Measurements from ENCODE around the gene KCND2.

The KCND2 gene

GRCh38 chr7:120274899-120275298, 1.9 kb downstream of the KCND2 start:
- H3K4me1 ChIP-seq (ENCODE audit: control extremely low read depth in 1 of 4, control insufficient read depth in 4 of 4, insufficient read depth in 4 of 4, low read length in 3 of 4) = peaks cover 0 to 17% (median 13%) of the 10 kb centered on the region in 4 experiments
- peaks cover 4 to 50% (median 21%) of the 10 kb centered on the region in 5 experiments for H3K27me3 ChIP-seq (replicated peaks in 2 of 5; ENCODE audit: control insufficient read depth in 4 of 5, insufficient read depth in 5 of 5, low read length in 4 of 5)
- H3K4me3 ChIP-seq (ENCODE audit: control insufficient read depth in 1 of 7, extremely low read depth in 1 of 7, insufficient read depth in 4 of 7, low read depth in 2 of 7, low read length in 6 of 7) = no peak overlapping the region
- DNase-seq = no peak
- ChIA-PET POLR2A (no interaction called here), CTCF (no interaction called here)
- peaks cover 0 to 2% (median 0%) of the 10 kb centered on the region in 5 experiments for H3K9me3 ChIP-seq (ENCODE audit: control extremely low read depth in 1 of 5, control insufficient read depth in 4 of 5, insufficient read depth in 2 of 5, low read depth in 1 of 5, low read length in 4 of 5)
- H3K36me3 ChIP-seq (ENCODE audit: control insufficient read depth in 4 of 4, insufficient read depth in 4 of 4, low read length in 3 of 4) = no peaks in the 10 kb centered on the region
- H3K27ac ChIP-seq (ENCODE audit: insufficient read depth in 1 of 2, low read depth in 1 of 2, low read length in 2 of 2, poor library complexity in 1 of 2, severe bottlenecking in 2 of 2) = no peak overlapping the region
- 96% methylated on average over 27 of the region's 27 CpGs for WGBS (ENCODE audit: insufficient coverage)

- POLR2A ChIA-PET = no interaction called here
These were observed 3.7 kb downstream of the KCND2 start for GRCh38 chr7:120276720-120277119.

DNA sequence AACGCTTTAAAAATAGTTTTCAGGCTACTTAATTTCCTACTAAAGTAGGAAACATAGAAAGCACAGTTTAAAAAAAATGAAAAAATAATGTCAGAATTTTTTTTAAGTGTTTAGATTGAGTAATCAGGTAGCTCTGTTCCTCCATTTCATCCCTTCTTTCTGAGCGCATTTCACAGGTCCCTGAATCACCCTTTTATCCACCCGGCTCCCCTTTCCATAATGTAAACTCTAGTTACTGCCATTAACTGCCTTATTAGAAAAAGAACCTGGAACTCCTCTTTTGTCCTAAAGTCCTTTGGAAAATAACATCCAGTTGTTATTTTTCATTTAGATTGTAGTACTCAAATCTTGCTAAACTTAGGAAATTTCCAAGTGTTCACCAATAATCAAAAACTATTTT, 5.8 kb downstream of the KCND2 start:
- 33% methylated on average over 1 of the region's 3 CpGs for whole genome bisulfite sequencing (ENCODE audit: insufficient coverage)
- peaks cover 0 to 2% (median 0%) of the 10 kb centered on the region in 5 experiments for H3K9me3 ChIP-seq (ENCODE audit: control extremely low read depth in 1 of 5, control insufficient read depth in 4 of 5, insufficient read depth in 2 of 5, low read depth in 1 of 5, low read length in 4 of 5)
- H3K27ac ChIP-seq (ENCODE audit: insufficient read depth in 1 of 2, low read depth in 1 of 2, low read length in 2 of 2, poor library complexity in 1 of 2, severe bottlenecking in 2 of 2) = no peak overlapping the region
- POLR2A ChIA-PET = no interaction called here
- H3K4me1 ChIP-seq (ENCODE audit: control extremely low read depth in 1 of 4, control insufficient read depth in 4 of 4, insufficient read depth in 4 of 4, low read length in 3 of 4) = peaks cover 0 to 3% (median 1%) of the 10 kb centered on the region in 4 experiments
- H3K4me3 ChIP-seq (ENCODE audit: control insufficient read depth in 1 of 7, extremely low read depth in 1 of 7, insufficient read depth in 4 of 7, low read depth in 2 of 7, low read length in 6 of 7) = no peak overlapping the region
- H3K27me3 ChIP-seq (replicated peaks in 2 of 5; ENCODE audit: control insufficient read depth in 4 of 5, insufficient read depth in 5 of 5, low read length in 4 of 5) = peaks cover 4 to 24% (median 13%) of the 10 kb centered on the region in 5 experiments
- no peaks in the 10 kb centered on the region for H3K36me3 ChIP-seq (ENCODE audit: control insufficient read depth in 4 of 4, insufficient read depth in 4 of 4, low read length in 3 of 4)
- DNase-seq = no peak
- CTCF ChIA-PET = interaction anchor here (1.2 kb wide), 1 partner anchor 13 kb away, joined by 4 read pairs; no protein-coding TSS in a partner anchor

More at GRCh38 chr7:120276720-120277119, 3.7 kb downstream of the KCND2 start:
- Histone ChIP-seq H3K27me3 (replicated peaks in 2 of 5; ENCODE audit: control insufficient read depth in 4 of 5, insufficient read depth in 5 of 5, low read length in 4 of 5) (peaks cover 4 to 42% (median 19%) of the 10 kb centered on the region in 5 experiments), H3K4me1 (ENCODE audit: control extremely low read depth in 1 of 4, control insufficient read depth in 4 of 4, insufficient read depth in 4 of 4, low read length in 3 of 4) (peaks cover 0 to 17% (median 13%) of the 10 kb centered on the region in 4 experiments), H3K9me3 (ENCODE audit: control extremely low read depth in 1 of 5, control insufficient read depth in 4 of 5, insufficient read depth in 2 of 5, low read depth in 1 of 5, low read length in 4 of 5) (peaks cover 0 to 2% (median 0%) of the 10 kb centered on the region in 5 experiments), H3K4me3 (ENCODE audit: control insufficient read depth in 1 of 7, extremely low read depth in 1 of 7, insufficient read depth in 4 of 7, low read depth in 2 of 7, low read length in 6 of 7) (no peak overlapping the region), H3K27ac (ENCODE audit: insufficient read depth in 1 of 2, low read depth in 1 of 2, low read length in 2 of 2, poor library complexity in 1 of 2, severe bottlenecking in 2 of 2) (no peak overlapping the region), H3K36me3 (ENCODE audit: control insufficient read depth in 4 of 4, insufficient read depth in 4 of 4, low read length in 3 of 4) (no peaks in the 10 kb centered on the region)
- CTCF ChIA-PET = no interaction called here
- DNase-seq = no peak

DNA sequence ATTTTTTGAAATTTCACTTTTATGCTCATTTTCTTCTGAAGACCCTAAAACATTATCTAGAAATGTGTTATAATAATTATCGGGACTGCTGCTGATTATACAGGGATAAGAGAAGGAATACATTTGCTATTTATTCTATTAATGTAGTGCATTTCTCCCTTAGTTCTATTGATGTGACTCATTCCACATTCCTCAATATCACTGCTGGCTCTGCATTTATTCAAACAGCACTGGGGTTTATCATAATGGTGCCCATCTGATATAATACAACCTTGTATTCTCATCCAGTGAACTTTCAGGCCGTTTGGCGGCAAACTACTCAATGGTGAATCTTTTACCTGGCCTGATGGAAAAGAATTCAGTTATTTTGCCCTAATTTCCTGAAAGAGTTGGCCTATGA, 7.8 kb downstream of the KCND2 start:
- no peaks in the 10 kb centered on the region for H3K36me3 ChIP-seq (ENCODE audit: control insufficient read depth in 4 of 4, insufficient read depth in 4 of 4, low read length in 3 of 4)
- peaks cover 0 to 5% (median 2%) of the 10 kb centered on the region in 5 experiments for H3K27me3 ChIP-seq (replicated peaks in 2 of 5; ENCODE audit: control insufficient read depth in 4 of 5, insufficient read depth in 5 of 5, low read length in 4 of 5)
- ChIA-PET POLR2A (no interaction called here), CTCF (no interaction called here)
- no peaks in the 10 kb centered on the region for H3K9me3 ChIP-seq (ENCODE audit: control extremely low read depth in 1 of 5, control insufficient read depth in 4 of 5, insufficient read depth in 2 of 5, low read depth in 1 of 5, low read length in 4 of 5)
- H3K27ac ChIP-seq (ENCODE audit: insufficient read depth in 1 of 2, low read depth in 1 of 2, low read length in 2 of 2, poor library complexity in 1 of 2, severe bottlenecking in 2 of 2) = no peak overlapping the region
- 100% methylated on average over 2 of the region's 3 CpGs for WGBS (ENCODE audit: insufficient coverage)
- no peak overlapping the region for H3K4me3 ChIP-seq (ENCODE audit: control insufficient read depth in 1 of 7, extremely low read depth in 1 of 7, insufficient read depth in 4 of 7, low read depth in 2 of 7, low read length in 6 of 7)
- DNase-seq = no peak
- H3K4me1 ChIP-seq (ENCODE audit: control extremely low read depth in 1 of 4, control insufficient read depth in 4 of 4, insufficient read depth in 4 of 4, low read length in 3 of 4) = no peaks in the 10 kb centered on the region

GRCh38 chr7:120293027-120293426, 20.1 kb downstream of the KCND2 start:
- no peaks in the 10 kb centered on the region for H3K36me3 ChIP-seq (ENCODE audit: control insufficient read depth in 4 of 4, insufficient read depth in 4 of 4, low read length in 3 of 4)
- no peaks in the 10 kb centered on the region for H3K4me1 ChIP-seq (ENCODE audit: control extremely low read depth in 1 of 4, control insufficient read depth in 4 of 4, insufficient read depth in 4 of 4, low read length in 3 of 4)
- H3K9me3 ChIP-seq (ENCODE audit: control extremely low read depth in 1 of 5, control insufficient read depth in 4 of 5, insufficient read depth in 2 of 5, low read depth in 1 of 5, low read length in 4 of 5) = no peaks in the 10 kb centered on the region
- no peak for DNase-seq
- CTCF ChIA-PET = no interaction called here
- no peaks in the 10 kb centered on the region for H3K27me3 ChIP-seq (replicated peaks in 2 of 5; ENCODE audit: control insufficient read depth in 4 of 5, insufficient read depth in 5 of 5, low read length in 4 of 5)
- POLR2A ChIA-PET = no interaction called here
- H3K4me3 ChIP-seq (ENCODE audit: control insufficient read depth in 1 of 7, extremely low read depth in 1 of 7, insufficient read depth in 4 of 7, low read depth in 2 of 7, low read length in 6 of 7) = no peak overlapping the region
- H3K27ac ChIP-seq (ENCODE audit: insufficient read depth in 1 of 2, low read depth in 1 of 2, low read length in 2 of 2, poor library complexity in 1 of 2, severe bottlenecking in 2 of 2) = no peak overlapping the region

- no peaks in the 10 kb centered on the region for H3K9me3 ChIP-seq (ENCODE audit: control extremely low read depth in 1 of 5, control insufficient read depth in 4 of 5, insufficient read depth in 2 of 5, low read depth in 1 of 5, low read length in 4 of 5)
- WGBS (ENCODE audit: insufficient coverage) = 81% methylated on average over 4 of the region's 7 CpGs
- POLR2A ChIA-PET = no interaction called here
- H3K27ac ChIP-seq (ENCODE audit: insufficient read depth in 1 of 2, low read depth in 1 of 2, low read length in 2 of 2, poor library complexity in 1 of 2, severe bottlenecking in 2 of 2) = no peak overlapping the region
- no peak for DNase-seq
- no peaks in the 10 kb centered on the region for H3K27me3 ChIP-seq (replicated peaks in 2 of 5; ENCODE audit: control insufficient read depth in 4 of 5, insufficient read depth in 5 of 5, low read length in 4 of 5)
- CTCF ChIA-PET = no interaction called here
- no peaks in the 10 kb centered on the region for H3K4me1 ChIP-seq (ENCODE audit: control extremely low read depth in 1 of 4, control insufficient read depth in 4 of 4, insufficient read depth in 4 of 4, low read length in 3 of 4)
- H3K4me3 ChIP-seq (ENCODE audit: control insufficient read depth in 1 of 7, extremely low read depth in 1 of 7, insufficient read depth in 4 of 7, low read depth in 2 of 7, low read length in 6 of 7) = no peak overlapping the region
- no peaks in the 10 kb centered on the region for H3K36me3 ChIP-seq (ENCODE audit: control insufficient read depth in 4 of 4, insufficient read depth in 4 of 4, low read length in 3 of 4)
These were observed 29.2 kb downstream of the KCND2 start for GRCh38 chr7:120302190-120302589.

DNA sequence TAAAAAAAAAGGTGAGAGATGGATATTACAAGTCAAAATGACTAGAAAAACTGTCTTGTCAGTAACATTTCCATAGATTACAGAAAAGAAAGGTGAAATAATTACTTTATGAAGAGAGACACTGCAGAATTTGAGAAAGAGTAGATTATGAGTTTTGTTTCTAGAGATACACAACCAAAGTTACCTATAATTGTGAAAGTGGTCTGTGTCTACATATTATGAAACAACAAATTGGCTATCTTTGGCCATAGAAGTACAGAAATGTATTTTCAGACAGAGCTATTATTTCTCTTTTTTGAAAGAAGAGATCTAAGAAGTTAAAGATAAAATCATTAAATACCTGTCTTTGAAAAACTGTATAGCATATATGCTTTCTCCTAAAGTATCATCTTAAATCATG, 30.1 kb downstream of the KCND2 start:
- Histone ChIP-seq H3K27ac (ENCODE audit: insufficient read depth in 1 of 2, low read depth in 1 of 2, low read length in 2 of 2, poor library complexity in 1 of 2, severe bottlenecking in 2 of 2) (no peak overlapping the region), H3K4me1 (ENCODE audit: control extremely low read depth in 1 of 4, control insufficient read depth in 4 of 4, insufficient read depth in 4 of 4, low read length in 3 of 4) (no peaks in the 10 kb centered on the region), H3K27me3 (replicated peaks in 2 of 5; ENCODE audit: control insufficient read depth in 4 of 5, insufficient read depth in 5 of 5, low read length in 4 of 5) (peaks cover 0 to under 1% (median 0%) of the 10 kb centered on the region in 5 experiments), H3K4me3 (ENCODE audit: control insufficient read depth in 1 of 7, extremely low read depth in 1 of 7, insufficient read depth in 4 of 7, low read depth in 2 of 7, low read length in 6 of 7) (no peak overlapping the region), H3K9me3 (ENCODE audit: control extremely low read depth in 1 of 5, control insufficient read depth in 4 of 5, insufficient read depth in 2 of 5, low read depth in 1 of 5, low read length in 4 of 5) (no peaks in the 10 kb centered on the region), H3K36me3 (ENCODE audit: control insufficient read depth in 4 of 4, insufficient read depth in 4 of 4, low read length in 3 of 4) (no peaks in the 10 kb centered on the region)
- DNase-seq = no peak
- ChIA-PET CTCF (no interaction called here), POLR2A (no interaction called here)
